GM15510 (cell line): ENCODE measurements around the gene GATA5.

Experiments
- POLR2A ChIP-seq: IDR thresholded peaks from 3 replicates; pipeline ENCODE4 v1.6.1; 2011; ENCODE audit warnings: borderline replicate concordance; ENCODE audit not compliant: insufficient read length; ENCODE audit errors: extremely low read depth

GATA5 gene

DNA sequence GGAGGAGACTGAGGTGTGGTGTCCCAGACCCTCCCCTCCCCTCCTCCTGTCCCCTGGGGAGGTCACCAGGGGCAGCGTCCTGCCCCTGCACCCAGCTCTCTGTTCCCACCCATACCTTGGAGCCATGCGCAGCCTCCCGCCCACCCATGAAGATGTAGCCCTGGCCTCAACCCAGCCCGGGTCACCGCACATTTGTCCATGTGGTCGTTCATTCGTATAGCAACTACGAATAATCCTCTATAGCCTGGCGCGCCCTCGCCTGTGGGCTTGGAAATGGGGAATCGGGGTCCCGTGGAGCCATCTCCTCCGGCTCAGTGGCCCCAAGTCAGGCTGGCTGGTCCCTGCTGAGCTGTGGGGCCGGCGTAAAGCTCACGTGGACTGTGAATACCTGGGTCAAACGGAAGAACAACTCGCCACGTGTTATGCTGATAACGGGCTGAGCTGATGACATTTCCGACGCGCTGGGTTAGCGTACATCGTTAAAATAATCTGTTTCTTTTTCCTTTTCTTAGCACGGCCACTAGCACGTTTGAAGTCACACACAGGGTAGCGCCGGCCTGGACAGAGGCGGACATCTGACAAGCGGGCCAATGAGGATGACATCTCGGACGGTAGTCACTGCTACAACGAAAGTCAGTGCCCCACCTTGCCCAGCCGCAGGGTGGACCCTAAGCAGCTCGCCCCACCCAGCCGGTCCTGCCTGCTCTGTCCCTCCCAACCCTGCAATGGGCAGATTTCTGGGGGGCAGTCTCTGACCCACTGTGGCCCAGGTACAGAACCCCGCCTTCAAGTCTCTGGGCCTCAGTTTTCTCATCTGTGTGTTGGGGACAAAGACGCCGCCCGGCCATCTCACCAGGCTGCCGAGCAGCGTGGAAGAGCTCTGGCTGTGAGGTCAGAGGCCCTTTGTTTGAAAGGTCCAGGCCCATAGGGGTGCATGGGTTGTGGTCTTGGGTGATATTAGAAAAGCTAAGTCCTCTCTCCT lies 28.6 kb downstream of the GATA5 start:
- no peak for TF ChIP-seq POLR2A

DNA sequence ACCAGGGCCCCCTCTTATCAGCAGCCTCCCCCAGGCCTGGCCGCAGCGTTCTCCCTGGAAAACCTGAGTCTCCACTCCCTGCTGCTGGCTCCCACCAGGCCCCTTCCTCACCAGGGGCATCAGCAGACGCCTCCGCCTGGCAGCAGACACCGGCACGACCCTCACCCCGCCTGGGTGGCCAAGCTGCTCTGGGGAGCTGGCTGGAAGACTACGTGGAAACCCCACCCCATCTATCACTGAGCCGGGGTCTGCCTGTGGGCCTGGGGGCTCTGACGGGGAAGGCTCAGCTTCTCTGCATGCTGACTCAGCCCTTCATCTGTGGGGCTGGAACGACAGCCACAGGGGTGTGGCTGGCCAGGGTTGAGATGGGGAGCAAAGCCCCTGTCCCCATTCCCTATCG lies 29.3 kb downstream of the GATA5 start:
- TF ChIP-seq POLR2A = no peak

DNA sequence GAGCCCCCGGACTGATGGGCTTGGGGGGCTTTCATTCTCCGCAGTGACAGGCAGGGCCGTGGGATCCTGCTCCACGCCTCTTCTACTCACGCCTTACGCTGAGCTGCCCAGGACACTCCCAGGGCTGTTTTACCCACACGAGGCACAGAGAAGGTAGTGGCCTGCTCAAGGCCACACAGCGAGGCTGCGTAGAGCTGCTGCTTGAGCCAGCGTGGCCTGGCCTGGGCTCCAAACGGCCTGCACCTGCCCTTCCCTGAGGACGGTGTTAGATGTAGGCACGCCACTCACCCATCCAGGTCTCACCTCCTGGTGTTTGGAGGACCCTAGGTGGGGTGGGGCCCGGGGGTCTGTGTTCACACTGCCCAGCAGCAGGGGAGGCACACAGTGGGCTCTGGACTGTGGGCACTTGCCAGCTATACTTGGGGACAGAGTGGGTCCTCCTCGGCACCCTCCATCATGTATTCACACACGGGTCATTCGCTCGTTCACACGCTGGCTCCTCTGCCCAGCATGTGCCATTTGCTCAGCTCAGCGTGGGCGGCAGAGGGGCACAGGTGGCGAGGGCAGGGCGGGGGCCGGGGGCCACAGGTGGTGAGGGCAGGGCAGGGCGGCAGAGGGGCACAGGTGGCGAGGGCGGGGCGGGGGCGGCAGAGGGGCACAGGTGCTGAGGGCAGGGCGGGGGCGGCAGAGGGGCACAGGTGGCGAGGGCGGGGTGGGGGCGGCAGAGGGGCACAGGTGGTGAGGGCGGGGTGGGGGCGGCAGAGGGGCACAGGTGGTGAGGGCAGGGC lies 30.0 kb downstream of the GATA5 start:
- TF ChIP-seq POLR2A = no peak

DNA sequence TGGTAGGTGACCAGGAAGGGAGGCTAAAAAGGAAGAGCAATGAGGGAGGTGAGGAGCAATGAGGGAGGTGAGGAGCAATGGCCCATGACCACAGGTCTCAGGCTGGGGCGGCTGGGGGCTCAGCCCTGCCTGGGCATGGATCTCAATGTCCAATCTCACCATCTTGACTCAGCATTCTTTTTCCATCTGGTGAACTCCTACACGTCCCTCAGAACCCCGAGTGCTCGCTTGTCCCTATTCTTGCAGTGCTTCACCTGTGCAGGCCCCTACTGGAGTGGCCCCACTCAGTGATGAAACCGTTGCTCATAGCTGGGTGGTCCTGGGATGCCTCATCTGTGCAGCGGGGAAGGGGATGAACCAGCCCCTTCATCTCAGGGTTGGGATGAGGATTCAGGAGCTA lies 31.5 kb downstream of the GATA5 start:
- TF ChIP-seq POLR2A = no peak

DNA sequence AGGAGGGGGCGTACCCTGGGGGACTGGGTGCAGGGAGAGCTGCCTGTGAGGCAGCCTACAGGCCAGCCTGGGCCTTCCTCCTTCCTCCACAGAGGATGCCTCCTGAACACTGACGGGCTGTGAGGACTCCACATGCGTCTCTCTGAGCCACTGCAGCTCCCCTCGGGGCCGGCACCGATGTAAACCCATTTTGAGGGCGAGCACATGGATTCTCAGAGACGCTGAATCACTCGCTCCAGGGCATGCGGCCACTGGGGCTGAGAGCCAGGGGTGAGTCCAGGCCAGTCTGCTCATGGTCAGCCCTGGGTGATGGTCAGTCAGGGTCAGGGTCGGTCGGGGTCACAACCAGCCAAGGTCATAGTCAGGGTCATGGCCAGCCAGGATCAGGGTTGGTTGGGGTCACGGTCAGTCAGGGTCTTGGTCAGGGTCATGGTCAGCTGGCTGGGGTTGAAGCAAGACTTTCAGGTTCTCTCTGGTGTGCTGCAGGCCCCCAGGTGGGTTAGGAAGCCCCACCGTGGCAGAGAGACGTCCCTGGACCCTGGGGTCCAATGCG lies 33.7 kb downstream of the GATA5 start:
- TF ChIP-seq POLR2A = no peak

DNA sequence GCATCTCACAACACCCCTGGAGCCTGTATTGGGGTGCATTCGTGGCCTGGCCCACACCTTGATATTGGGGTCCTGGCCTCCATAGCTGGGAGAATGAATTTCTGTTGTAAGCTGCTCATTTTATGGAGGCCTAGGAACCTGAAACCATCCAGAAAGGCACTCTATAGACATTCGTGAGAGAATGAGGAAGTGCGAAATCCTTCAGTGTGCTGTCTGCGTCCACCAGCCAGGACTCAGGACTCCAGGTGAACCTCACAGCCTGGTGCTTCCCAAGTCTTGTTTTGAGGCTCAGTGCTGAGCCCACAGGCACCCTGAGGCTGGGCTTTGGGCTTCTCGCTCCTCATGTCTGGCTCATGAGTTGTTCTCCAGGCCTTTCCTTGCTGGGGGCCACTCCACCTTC lies 36.6 kb downstream of the GATA5 start:
- TF ChIP-seq POLR2A = no peak

DNA sequence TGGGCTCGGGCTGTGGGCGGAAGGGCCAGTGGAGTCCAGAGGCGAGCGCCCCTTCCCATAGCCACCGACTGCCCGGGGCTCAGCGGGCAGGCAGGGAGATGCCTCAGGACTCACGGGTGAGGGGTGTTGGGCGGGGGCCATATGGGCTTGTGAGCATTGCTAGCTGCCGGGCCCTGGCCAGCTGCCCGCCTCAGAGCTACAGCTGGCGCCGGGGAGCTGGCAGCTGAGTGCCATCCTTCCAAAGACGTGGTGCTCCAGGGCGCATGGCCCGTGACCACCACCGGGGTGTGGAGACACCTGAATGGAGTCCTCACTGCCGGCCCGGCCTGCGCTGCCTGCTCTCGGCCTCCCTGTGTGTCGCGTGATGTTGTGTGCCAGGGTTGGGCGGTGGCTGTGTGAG lies 37.9 kb downstream of the GATA5 start:
- TF ChIP-seq POLR2A = no peak

DNA sequence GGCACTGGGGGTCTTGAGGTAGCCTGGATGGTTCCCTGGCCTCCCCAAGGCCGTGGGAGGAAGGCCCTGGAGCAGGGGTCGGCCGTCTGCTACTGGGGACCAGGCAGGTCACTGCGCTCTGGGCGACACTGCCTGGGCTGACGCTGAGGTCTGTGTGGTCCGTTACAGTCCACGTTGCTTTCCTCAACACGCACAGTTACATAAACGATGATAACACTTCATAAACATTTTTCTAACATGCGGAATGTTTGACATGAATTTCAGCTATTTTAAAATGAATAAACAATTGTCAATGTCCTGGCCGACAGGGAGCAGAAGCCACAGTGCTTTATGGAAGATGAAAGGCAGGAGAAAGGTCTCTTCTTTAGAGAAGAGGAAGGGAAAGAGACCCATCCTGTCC lies 38.3 kb downstream of the GATA5 start:
- no peak for TF ChIP-seq POLR2A

DNA sequence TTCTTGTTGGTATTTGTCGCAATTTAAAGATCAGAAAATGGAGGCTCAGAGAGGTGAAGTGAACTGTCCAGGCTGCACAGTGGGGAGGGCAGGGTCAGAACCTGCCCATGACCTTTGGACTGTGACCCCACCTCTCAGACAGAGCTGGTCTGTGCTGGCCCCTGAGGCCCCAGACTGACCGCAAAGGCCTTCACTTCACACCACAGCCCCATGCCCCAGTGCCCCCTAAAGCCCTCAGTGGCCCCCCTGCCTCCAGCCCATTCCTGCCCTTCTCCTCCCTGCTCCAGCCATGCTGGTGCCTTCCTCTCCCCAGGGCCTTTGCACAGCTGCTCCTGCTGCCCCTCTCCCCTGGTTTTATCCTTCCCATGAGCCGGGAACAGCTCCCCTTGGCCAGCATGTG lies 39.1 kb downstream of the GATA5 start:
- no peak for TF ChIP-seq POLR2A

DNA sequence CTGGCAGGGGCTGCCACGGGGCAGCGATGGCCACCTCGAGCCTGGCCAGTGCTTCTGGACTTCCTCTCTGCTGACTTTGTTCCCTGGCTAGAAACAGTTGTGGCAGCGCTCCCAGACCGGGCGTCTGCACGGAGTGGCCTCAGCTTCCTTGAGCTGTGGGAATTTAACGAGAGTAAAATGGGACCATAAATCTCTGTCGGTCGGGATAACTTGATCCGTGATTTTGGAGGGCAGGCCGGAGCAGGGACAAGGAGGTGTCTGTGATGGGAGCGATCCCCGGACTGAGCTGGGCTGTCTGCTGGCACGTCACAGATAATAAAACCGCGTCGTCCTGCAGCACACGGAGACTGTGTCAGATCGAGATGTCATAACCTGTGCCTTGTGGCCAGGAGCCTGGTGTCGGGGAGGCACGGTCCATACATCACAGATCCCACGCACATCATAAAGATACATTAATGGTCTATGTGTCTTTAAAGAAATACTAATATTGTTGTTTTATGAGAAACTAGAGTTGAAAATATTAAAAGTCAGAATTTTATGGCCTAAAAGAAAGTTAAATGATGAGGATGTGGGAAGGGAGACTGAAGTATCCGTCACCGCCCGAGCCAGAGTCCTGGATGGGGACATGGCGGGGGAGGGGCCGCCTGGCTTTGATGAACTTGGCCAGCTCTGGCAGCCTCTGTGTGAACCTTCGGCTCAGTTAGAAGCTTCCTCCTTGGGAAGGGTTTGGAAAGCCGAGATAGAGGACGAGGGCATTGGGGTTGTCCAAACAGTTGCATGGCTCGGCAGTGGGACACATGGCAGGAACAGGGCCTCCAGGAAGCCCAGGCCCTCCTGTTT lies 41.9 kb downstream of the GATA5 start:
- TF ChIP-seq POLR2A = no peak

DNA sequence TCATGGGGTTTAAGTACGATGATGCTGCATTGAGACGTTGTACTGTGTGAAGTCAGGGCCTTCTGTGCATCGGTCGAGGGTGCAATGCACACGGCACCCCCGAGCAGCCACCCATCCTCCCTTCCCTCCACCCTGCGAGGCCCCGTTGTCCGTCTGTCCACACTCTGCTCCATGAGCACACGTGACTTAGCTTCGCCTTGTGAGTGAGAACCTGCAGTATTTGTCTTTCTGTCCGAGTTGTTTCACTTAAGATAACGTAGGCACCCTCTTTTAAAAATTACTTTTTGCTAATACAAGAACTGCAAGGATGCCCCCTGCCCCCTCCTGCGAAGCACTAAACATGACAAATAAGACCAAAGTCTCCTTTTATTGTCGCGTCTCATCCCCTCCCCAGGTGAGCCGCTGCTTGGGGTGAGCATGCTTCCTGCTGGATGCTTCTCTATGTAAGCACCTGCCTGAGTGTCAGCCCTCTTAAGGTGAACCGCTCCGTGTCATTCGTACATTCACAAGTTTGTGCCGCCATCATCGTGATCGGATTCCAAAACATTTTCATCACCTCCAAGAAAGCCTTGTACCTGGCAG lies 44.8 kb downstream of the GATA5 start:
- TF ChIP-seq POLR2A = no peak

DNA sequence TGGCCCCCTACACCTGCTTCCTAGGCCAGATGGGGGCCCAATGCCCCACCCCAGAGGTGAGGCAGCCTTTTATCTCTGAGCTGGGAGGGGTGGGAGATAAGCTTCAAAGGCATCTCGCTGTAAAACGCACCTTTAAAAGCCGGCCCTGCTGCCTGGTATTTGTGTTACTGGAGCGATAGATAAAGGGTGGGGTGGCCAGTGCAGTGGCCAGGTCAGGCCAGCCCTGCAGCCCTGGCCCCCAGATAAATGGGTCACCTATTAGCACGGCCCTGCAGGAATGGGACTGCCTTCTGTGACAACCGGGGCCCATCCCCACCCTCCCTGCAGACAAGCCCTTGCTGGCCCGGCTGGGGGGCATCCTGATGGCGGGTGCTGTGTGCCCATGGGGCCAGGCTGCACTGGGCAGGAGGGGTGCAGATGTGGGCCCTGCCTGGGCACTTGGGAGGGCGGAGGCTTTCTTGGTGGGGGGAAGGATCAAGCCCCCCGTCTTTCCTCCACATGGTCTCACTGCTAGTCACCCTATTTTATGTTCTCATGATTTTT lies 45.4 kb downstream of the GATA5 start:
- TF ChIP-seq POLR2A = no peak

DNA sequence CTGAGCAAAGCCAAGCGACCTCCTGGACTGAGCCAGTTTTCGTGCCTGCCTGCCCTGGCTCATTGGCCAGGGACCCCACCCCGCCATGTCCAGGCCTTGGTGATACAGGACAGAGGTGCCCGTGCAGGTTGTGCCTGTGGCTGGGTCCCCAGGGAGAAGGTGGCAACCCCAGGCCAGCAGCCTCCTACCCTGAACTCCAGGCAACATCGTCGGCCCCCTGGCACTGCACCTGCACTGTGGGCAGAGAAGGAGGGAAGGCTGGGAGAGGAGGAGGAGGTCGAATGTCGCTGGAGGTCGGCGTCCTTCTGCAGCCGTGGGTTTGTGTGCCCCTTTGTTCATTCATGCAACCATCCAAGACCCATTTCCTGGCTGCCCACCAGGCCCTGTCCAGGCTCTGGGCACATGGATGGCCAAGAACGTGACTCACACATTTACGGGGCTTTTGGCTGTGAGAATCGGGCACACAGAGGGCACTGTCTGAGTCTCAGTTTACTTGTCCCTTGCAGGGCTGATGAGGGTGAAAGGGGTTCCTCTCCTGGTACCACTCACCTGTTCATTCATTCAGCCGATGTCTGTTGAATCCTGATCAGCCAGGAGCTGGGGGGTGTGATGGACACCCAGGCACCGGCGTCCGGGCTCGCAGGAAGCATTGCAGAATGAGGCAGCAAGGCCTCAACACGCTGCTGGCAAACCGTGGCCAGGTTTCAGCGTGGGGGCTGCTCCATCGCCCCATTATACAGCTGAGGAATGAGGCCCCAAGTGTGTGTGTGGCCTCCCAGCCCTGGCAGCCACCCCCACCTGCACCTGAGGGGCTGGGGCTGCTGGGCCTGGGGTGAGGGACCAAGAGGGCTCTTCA lies 46.1 kb downstream of the GATA5 start:
- TF ChIP-seq POLR2A = no peak
